Testis (tissue), 2 donors: ENCODE results near the gene NCKAP5.

Experiments used
- CTCF ChIP-seq, 3 experiments: fragments of 450-650 bp in 2 of 3; fragments of 200-600 bp in 1 of 3; sonication (generic) in 1 of 3; IDR thresholded peaks; one replicate each; pipeline ENCODE4 v1.5.1; 2016 to 2019; ENCODE audit warnings: antibody characterized with exemption in 3 of 3, mild to moderate bottlenecking in 2 of 3, moderate library complexity in 1 of 3
- POLR2A ChIP-seq: fragments of 450-650 bp; IDR thresholded peaks from one replicate; pipeline ENCODE4 v1.6.1; 2017; ENCODE audit warnings: antibody characterized with exemption, mild to moderate bottlenecking, moderate library complexity

- TF ChIP-seq CTCF (IDR thresholded peaks at IDR 0.05) (no peak), POLR2A (no peak)
These were observed 67.3 kb downstream of the NCKAP5 start for GRCh38 chr2:133500917-133501316.
